Right lobe of liver (tissue), 6 donors: ENCODE data around the gene DDIT3. TPM values are rescaled to one million over a fixed set of nuclear protein-coding genes. Genes with fewer than 3 reads are reported as not detected.
"Not testable (repeated sequence)": the region's sequence is repeated elsewhere in the genome, so short reads cannot be mapped to it uniquely, and the experiment has no call there.

Experiments
- ATAC-seq, 4 donors: fragments of 200-7000 bp; cut with Tn5 transposase; one replicate each; pipeline ENCODE4 v1.9.1; 2020; ENCODE audit warnings: mild to moderate bottlenecking in 4 of 4, moderate library complexity in 4 of 4
- DNase-seq, 3 donors: peaks; one replicate each; pipeline ENCODE4 v3.0.0-alpha.2; 2020
- H3K27ac ChIP-seq, 3 donors: fragments of 200-600 bp; one replicate each; pipeline ENCODE4 v1.8.0; 2022
- H3K27me3 ChIP-seq, 2 donors: fragments of 200-600 bp; one replicate each; pipeline ENCODE4 v1.8.0; 2022
- H3K36me3 ChIP-seq, 4 donors: fragments of 200-600 bp; sonication (generic) in 1 of 4; one replicate each; pipeline versions ENCODE4 v1.5.1 to v1.8.0; 2017 to 2022; ENCODE audit warnings: control low read depth in 1 of 4
- H3K4me1 ChIP-seq, 4 donors: fragments of 200-600 bp; sonication (generic) in 1 of 4; one replicate each; pipeline versions ENCODE4 v1.5.1 to v1.8.0; 2017 to 2022; ENCODE audit warnings: control low read depth in 1 of 4
- H3K4me3 ChIP-seq, 3 donors: fragments of 200-600 bp; one replicate each; pipeline ENCODE4 v1.8.0; 2022
- H3K9me3 ChIP-seq, 4 donors: fragments of 200-600 bp; sonication (generic) in 1 of 4; one replicate each; pipeline versions ENCODE4 v1.5.1 to v1.8.0; 2017 to 2022; ENCODE audit warnings: control low read depth in 1 of 4
- CTCF ChIP-seq, 4 donors: fragments of 200-600 bp in 3 of 4; fragments of 450-650 bp in 1 of 4; IDR thresholded peaks; one replicate each; pipeline versions ENCODE4 v1.5.1 to v1.8.0; 2016 to 2022; ENCODE audit warnings: antibody characterized with exemption in 4 of 4, mild to moderate bottlenecking in 2 of 4
- POLR2A ChIP-seq: fragments of 450-650 bp; IDR thresholded peaks from one replicate; pipeline ENCODE4 v1.6.1; 2017; ENCODE audit warnings: antibody characterized with exemption, mild to moderate bottlenecking
- WGBS: methylation state at CpG from one replicate; pipeline ENCODE4 v1.1.6; 2018; ENCODE audit warnings: low coverage, low lambda C conversion rate; ENCODE audit not compliant: insufficient coverage; ENCODE audit errors: missing lambda C conversion rate; 5-methylcytosine and 5-hydroxymethylcytosine counted together
- intact Hi-C, 2 donors: fragments of 100-400 bp; cut with DNase I; formaldehyde crosslinking; loops; one replicate each; pipeline versions ENCODE4 v1.11.2 to v1.14.1; 2022
- long read RNA-seq: library from polyadenylated mRNA; unstranded; transcript quantifications from one replicate; pipeline ENCODE4 v2.0.0, GENCODE V29; 2019
- total RNA-seq, 6 experiments: library from RNA; depleted of rRNA in 2 of 6; stranded (reverse); fragments of >200 nt in 2 of 6; fragmentation: NEBNext Ultra II Directional in 3 of 6; extraction: Animal tissue kit (Norgen Biotek cat#: 25700) in 3 of 6; gene quantifications; one replicate each; pipeline versions ENCODE4 v1.1.0 to v1.2.4, GENCODE V29; 2016 to 2023
- donor health status: DM: no; HTN: yes; CAD: no.
- donor health status: DM: no; HTN: no; CAD: no.
- donor health status: DM: no; HTN: no; CAD: no.
- donor health status: DM: no; HTN: yes; CAD: no.
- donor health status: DM: no; HTN: yes; CAD: no.

Gene DDIT3, protein sequence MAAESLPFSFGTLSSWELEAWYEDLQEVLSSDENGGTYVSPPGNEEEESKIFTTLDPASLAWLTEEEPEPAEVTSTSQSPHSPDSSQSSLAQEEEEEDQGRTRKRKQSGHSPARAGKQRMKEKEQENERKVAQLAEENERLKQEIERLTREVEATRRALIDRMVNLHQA
- total RNA-seq, result 10 to 100 TPM; 11.3 to 26.7 (median 18.7) TPM
- long read RNA-seq, partial matches to known transcripts, result 1 of 6 reads
- long read RNA-seq, other reads (novel, unspliced or antisense), result 1 of 6 reads

DNA sequence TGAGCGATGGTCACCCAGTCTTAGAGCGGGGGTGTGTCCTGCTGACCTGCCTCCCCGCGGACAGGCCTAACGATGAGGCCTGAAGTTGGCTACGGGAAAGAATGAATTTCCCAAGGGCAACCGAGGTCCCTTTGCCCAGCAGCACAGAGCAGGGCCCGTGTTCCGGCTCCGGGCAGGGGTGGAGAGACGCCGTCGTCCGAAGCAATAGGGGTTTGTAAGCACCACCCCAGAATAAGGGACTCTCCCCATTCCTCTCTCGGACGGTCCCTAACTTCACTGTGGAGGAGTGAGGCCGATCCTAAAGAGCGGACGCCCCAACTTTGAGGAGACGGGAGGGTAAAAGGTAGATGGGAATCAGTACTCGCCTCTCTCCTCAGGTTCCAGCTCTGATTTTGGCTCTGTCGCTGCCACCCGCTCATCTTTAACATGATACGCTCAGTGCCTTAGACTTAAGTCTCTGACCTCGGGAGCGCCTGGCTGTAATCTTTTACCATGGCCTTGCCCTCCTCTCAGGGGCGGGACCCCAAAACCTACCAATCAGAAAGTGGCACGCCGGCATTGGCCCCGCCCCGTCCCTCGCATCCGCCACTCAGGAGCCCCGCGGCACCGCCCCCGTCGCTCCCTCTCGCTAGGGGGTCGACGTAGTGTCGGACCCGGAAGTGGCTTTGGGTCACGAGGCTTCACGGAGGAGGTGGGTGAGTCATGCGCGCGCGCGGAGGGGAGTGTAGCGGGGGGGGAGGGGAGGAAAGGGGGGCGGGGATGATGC, at the start of gene DDIT3:
TSS of gene DDIT3 (minus strand) at position 462 of the 766 bp plus-strand sequence. CDS start 3,108 bp downstream, outside the sequence.
- Histone ChIP-seq H3K9me3 (no peaks in the 10 kb centered on the region), H3K4me3 (peak within 1 kb of the TSS; percentile 83 to 98 (median 96)), H3K27me3 (no peaks in the 10 kb centered on the region), H3K36me3 (peaks cover 9 to 40% (median 23%) of the 10 kb centered on the region in 4 donors), H3K27ac (peak within 1 kb of the TSS; percentile 97 to 98 (median 97)), H3K4me1 (peaks cover 0 to 47% (median 18%) of the 10 kb centered on the region in 4 donors)
- ATAC-seq (peak; percentile 75 to 88 (median 80)), DNase-seq (peak; percentile 100)
- TF ChIP-seq CTCF (IDR thresholded peaks at IDR 0.05) (no peak), POLR2A (peak; percentile 100)
- WGBS, result 0% methylated on average over 17 of the region's 52 CpGs
- intact Hi-C loops, result no loop called here

GRCh38 chr12:57569858-57570257, 49.5 kb upstream of the DDIT3 start:
- WGBS, result 74% methylated on average over 18 of the region's 18 CpGs

GRCh38 chr12:57568838-57569237, 48.5 kb upstream of the DDIT3 start:
- intact Hi-C loops, result no loop called here
- ATAC-seq, result no peak
- no peak for TF ChIP-seq POLR2A
- no peak for TF ChIP-seq CTCF (IDR thresholded peaks at IDR 0.05)
- H3K27me3 ChIP-seq, result no peaks in the 10 kb centered on the region
- 77% methylated on average over 1 of the region's 6 CpGs for WGBS
- H3K4me1 ChIP-seq, result no peaks in the 10 kb centered on the region
- H3K9me3 ChIP-seq, result no peaks in the 10 kb centered on the region
- no peak overlapping the region for H3K4me3 ChIP-seq
- DNase-seq, result no peak
- H3K36me3 ChIP-seq, result no peaks in the 10 kb centered on the region
- H3K27ac ChIP-seq, result no peak overlapping the region

More at GRCh38 chr12:57569858-57570257, 49.5 kb upstream of the DDIT3 start:
- H3K4me1 ChIP-seq, result no peaks in the 10 kb centered on the region
- DNase-seq (no peak), ATAC-seq (no peak)
- no peak for TF ChIP-seq POLR2A
- no peak overlapping the region for H3K27ac ChIP-seq
- intact Hi-C loops, result no loop called here
- no peak overlapping the region for H3K4me3 ChIP-seq
- no peaks in the 10 kb centered on the region for H3K36me3 ChIP-seq
- H3K27me3 ChIP-seq, result no peaks in the 10 kb centered on the region
- H3K9me3 ChIP-seq, result no peaks in the 10 kb centered on the region

- 64% methylated on average over 7 of the region's 7 CpGs for WGBS
- DNase-seq (no peak), ATAC-seq (no peak)
- TF ChIP-seq CTCF (IDR thresholded peaks at IDR 0.05) (no peak), POLR2A (no peak)
- Histone ChIP-seq H3K27me3 (no peaks in the 10 kb centered on the region), H3K9me3 (no peaks in the 10 kb centered on the region), H3K27ac (no peak overlapping the region), H3K4me3 (no peak overlapping the region), H3K4me1 (no peaks in the 10 kb centered on the region), H3K36me3 (no peaks in the 10 kb centered on the region)
- intact Hi-C loops, result no loop called here
Measured at GRCh38 chr12:57564178-57564740, 43.9 kb upstream of the DDIT3 start.

DNA sequence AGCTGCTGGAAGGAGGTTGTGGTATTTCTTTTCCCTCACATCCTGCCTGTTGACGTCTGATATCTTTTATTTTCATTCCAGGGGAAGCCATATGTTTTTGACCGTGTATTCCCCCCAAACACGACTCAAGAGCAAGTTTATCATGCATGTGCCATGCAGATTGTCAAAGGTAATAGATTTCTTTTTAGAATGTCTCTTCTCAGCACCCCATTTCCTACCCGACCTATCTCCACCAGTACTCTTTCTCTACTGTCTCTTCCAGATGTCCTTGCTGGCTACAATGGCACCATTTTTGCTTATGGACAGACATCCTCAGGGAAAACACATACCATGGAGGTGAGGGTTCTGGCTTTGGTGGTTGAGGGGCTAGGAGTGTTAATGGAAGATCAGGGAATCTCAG, 43.0 kb upstream of the DDIT3 start:
- no peaks in the 10 kb centered on the region for H3K4me1 ChIP-seq
- no peak overlapping the region for H3K27ac ChIP-seq
- 33% methylated on average over 4 of the region's 4 CpGs for WGBS
- no peak for ATAC-seq
- TF ChIP-seq POLR2A, result no peak
- TF ChIP-seq CTCF (IDR thresholded peaks at IDR 0.05), result no peak
- H3K9me3 ChIP-seq, result no peaks in the 10 kb centered on the region
- H3K36me3 ChIP-seq, result no peaks in the 10 kb centered on the region
- no peak overlapping the region for H3K4me3 ChIP-seq
- DNase-seq, result no peak
- H3K27me3 ChIP-seq, result no peaks in the 10 kb centered on the region
- intact Hi-C loops, result no loop called here

- H3K27me3 ChIP-seq, H3K9me3 ChIP-seq, H3K4me1 ChIP-seq, H3K36me3 ChIP-seq, H3K4me3 ChIP-seq, DNase-seq, H3K27ac ChIP-seq, intact Hi-C loops, ATAC-seq: not testable (repeated sequence)
- WGBS, result 57% methylated on average over 1 of the region's 1 CpG
Measured at GRCh38 chr12:57561117-57561516, 40.8 kb upstream of the DDIT3 start.
